ENCODE measurements around the gene ABHD8. TPM values are rescaled to one million over a fixed set of nuclear protein-coding genes. Genes with fewer than 3 reads are reported as not detected.

Gene ABHD8
- total RNA-seq = 1 to 10 TPM; 6.5 to 6.8 TPM

GRCh38 chr19:17303167-17303939 is at the start of gene ABHD8:
ABHD8 (minus strand) TSS chr19:17303425; CDS start chr19:17301616, 1,809 bp downstream.
- H3K9me3 Mint-ChIP-seq = no peaks in the 10 kb centered on the region
- peak within 1 kb of the TSS; percentile 65 for H3K4me3 Mint-ChIP-seq
- H3K36me3 Mint-ChIP-seq = no peaks in the 10 kb centered on the region
- H3K27me3 Mint-ChIP-seq = no peaks in the 10 kb centered on the region
- ATAC-seq (peak; percentile 84 to 88), DNase-seq (ENCODE audit: low spot score) (peak; percentile 97)
- peak within 1 kb of the TSS; percentile 48 to 82 for H3K27ac Mint-ChIP-seq
- H3K4me1 Mint-ChIP-seq (ENCODE audit: low read depth in 2 of 2) = peaks cover 22 to 26% of the 10 kb centered on the region in 2 donors

GRCh38 chr19:17352608-17353280 is 49.5 kb upstream of the ABHD8 start:
- no peaks in the 10 kb centered on the region for H3K36me3 Mint-ChIP-seq

DNA sequence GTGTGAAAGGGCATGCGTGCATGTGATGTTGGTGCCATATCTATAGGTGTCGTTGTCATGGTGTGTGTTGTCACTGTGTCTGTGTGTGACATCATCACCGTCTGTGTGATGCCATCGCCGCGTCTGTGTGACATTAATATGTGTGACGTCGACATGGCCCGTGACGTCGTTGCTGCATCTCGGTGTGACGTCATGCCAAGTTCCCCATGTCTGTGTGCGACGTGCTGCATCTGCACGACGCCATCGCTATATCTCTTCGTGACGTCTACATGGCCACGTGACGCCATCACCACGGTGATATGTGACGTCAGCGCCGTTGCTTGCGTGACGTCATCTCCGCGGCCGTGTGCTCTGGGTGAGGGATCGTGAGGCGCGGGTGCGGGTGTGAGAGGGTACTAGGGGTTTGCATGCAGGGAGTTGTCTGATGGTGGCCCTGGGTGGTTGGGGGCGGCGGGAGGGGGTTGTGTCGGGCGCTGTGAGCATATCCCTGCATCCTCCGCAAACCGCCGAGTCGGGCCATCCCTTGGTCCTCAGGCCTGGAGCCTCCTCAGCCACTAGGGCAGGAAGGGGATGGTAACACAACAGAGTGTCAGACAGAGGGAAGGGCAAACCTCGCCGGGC is 48.7 kb upstream of the ABHD8 start:
- Mint-ChIP-seq H3K27me3 (peaks cover 8% of the 10 kb centered on the region in 2 donors), H3K4me1 (ENCODE audit: low read depth in 2 of 2) (peaks cover 0 to 4% of the 10 kb centered on the region in 2 donors), H3K9me3 (no peaks in the 10 kb centered on the region), H3K27ac (no peak overlapping the region), H3K36me3 (no peaks in the 10 kb centered on the region), H3K4me3 (no peak overlapping the region)
- ATAC-seq (no peak), DNase-seq (ENCODE audit: low spot score) (no peak)

More at GRCh38 chr19:17352608-17353280, 49.5 kb upstream of the ABHD8 start:
- H3K4me1 Mint-ChIP-seq (ENCODE audit: low read depth in 2 of 2) = peaks cover 0 to 4% of the 10 kb centered on the region in 2 donors
- no peak overlapping the region for H3K27ac Mint-ChIP-seq
- DNase-seq (ENCODE audit: low spot score) (no peak), ATAC-seq (peak; percentile 24 to 34)
- no peak overlapping the region for H3K4me3 Mint-ChIP-seq
- H3K9me3 Mint-ChIP-seq = no peaks in the 10 kb centered on the region
- peaks cover 5 to 7% of the 10 kb centered on the region in 2 donors for H3K27me3 Mint-ChIP-seq

GRCh38 chr19:17348700-17349099 is 45.5 kb upstream of the ABHD8 start:
- Mint-ChIP-seq H3K4me1 (ENCODE audit: low read depth in 2 of 2) (peaks cover 0 to 6% of the 10 kb centered on the region in 2 donors), H3K27me3 (peaks cover 8% of the 10 kb centered on the region in 2 donors), H3K27ac (no peak overlapping the region), H3K9me3 (no peaks in the 10 kb centered on the region), H3K4me3 (no peak overlapping the region), H3K36me3 (no peaks in the 10 kb centered on the region)
- no peak for DNase-seq (ENCODE audit: low spot score)
- no peak for ATAC-seq

DNA sequence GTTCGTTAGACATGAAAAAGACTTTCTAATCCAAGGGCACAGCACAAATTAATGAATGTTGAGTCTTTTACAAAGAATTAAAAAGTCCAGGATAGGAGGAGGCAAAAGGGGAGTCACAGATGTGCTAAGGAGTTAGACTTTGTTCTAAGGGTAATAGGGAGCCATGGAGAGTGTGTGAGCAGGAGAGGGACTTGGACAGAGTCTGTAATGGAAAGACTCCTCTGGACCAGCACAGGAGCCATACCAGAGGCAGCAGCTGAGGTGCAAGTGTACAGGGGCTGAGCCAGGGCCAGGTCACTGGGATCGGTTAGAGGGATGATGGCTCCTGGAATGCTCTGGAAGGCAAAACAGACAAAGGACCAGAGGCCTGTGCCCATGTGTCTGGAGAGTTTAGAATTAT is 44.7 kb upstream of the ABHD8 start:
- Mint-ChIP-seq H3K27me3 (peaks cover 8% of the 10 kb centered on the region in 2 donors), H3K4me3 (no peak overlapping the region), H3K27ac (no peak overlapping the region), H3K9me3 (no peaks in the 10 kb centered on the region), H3K36me3 (no peaks in the 10 kb centered on the region), H3K4me1 (ENCODE audit: low read depth in 2 of 2) (peaks cover 0 to 6% of the 10 kb centered on the region in 2 donors)
- no peak for ATAC-seq
- no peak for DNase-seq (ENCODE audit: low spot score)

DNA sequence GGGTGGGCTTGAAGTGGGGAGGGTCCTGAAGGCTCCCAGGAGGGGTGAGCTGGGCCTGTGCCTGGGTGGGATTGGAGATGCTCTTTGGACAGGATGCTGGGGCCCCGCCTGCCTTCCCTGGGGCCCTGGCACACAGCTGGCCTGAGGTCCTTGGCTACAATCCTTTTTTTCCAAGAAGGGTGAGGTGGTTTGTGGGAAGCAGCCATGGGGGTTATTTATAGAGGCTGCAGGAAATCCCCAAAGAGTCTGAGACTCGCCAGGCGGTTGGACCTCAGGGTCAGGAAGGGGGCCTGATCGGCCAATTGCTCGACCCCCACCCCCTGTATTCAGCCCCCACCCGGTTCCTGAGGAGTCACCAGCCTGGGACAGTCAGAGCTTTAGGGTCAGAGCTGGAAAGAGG is 44.1 kb upstream of the ABHD8 start:
- Mint-ChIP-seq H3K36me3 (no peaks in the 10 kb centered on the region), H3K4me3 (no peak overlapping the region), H3K4me1 (ENCODE audit: low read depth in 2 of 2) (peaks cover 0 to 6% of the 10 kb centered on the region in 2 donors), H3K27me3 (peaks cover 8% of the 10 kb centered on the region in 2 donors), H3K9me3 (no peaks in the 10 kb centered on the region), H3K27ac (no peak overlapping the region)
- DNase-seq (ENCODE audit: low spot score) (no peak), ATAC-seq (no peak)

DNA sequence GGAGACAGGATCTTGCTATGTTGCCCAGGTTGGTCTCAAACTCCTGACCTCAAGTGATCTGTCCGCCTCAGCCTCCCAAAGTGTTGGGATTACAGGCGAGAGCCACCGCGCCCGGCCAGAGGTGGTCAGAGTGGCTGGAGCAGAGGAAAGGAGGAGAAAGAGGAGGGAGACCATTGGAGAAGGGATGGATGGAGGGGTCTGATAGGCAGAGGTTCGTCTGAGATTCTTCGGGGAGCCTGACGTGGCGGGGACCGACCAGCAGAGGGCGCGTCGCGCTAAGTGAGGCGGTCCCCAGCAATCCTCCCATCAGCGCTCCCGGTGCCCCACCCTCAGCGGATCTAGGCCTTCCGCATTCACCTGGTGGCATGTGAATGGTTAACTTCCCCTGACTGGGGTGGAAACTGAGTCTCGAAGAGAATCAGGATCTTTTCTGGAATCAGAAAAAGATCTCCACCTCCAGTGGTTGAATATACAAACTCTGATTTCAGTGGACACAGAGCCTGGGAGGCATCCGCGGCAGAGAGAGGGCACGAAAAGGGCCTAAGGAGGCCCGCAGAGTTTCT is 43.0 kb upstream of the ABHD8 start:
- no peak overlapping the region for H3K4me3 Mint-ChIP-seq
- peaks cover 0 to 2% of the 10 kb centered on the region in 2 donors for H3K4me1 Mint-ChIP-seq (ENCODE audit: low read depth in 2 of 2)
- DNase-seq (ENCODE audit: low spot score) (no peak), ATAC-seq (peak; percentile 86 to 92)
- H3K36me3 Mint-ChIP-seq = no peaks in the 10 kb centered on the region
- no peaks in the 10 kb centered on the region for H3K9me3 Mint-ChIP-seq
- peaks cover 6 to 8% of the 10 kb centered on the region in 2 donors for H3K27me3 Mint-ChIP-seq
- H3K27ac Mint-ChIP-seq = no peak overlapping the region

DNA sequence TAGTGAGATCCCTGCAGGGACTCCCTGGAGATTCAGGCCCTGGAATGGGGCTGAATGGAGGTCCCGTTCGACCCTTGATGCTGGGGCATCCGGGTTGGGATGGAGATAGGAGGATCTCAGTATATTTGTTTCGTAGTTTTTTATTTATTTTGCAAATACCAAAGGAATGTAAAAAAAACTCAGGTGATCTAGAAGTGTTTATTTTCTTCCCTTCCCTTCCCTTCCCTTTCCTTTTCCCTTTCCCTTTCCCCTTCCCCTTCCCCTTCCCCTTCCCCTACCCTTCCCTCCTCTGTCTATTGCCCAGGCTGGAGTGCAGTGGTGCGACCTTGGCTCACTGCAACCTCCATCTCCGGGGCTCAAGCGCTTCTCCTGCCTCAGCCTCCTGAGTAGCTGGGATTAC is 38.6 kb upstream of the ABHD8 start:
- no peak for DNase-seq (ENCODE audit: low spot score)
- H3K9me3 Mint-ChIP-seq = no peaks in the 10 kb centered on the region
- no peaks in the 10 kb centered on the region for H3K36me3 Mint-ChIP-seq
- no peak overlapping the region for H3K4me3 Mint-ChIP-seq
- no peak for ATAC-seq
- H3K27ac Mint-ChIP-seq = no peak overlapping the region
- peaks cover 6 to 13% of the 10 kb centered on the region in 2 donors for H3K4me1 Mint-ChIP-seq (ENCODE audit: low read depth in 2 of 2)
- H3K27me3 Mint-ChIP-seq = no peaks in the 10 kb centered on the region

DNA sequence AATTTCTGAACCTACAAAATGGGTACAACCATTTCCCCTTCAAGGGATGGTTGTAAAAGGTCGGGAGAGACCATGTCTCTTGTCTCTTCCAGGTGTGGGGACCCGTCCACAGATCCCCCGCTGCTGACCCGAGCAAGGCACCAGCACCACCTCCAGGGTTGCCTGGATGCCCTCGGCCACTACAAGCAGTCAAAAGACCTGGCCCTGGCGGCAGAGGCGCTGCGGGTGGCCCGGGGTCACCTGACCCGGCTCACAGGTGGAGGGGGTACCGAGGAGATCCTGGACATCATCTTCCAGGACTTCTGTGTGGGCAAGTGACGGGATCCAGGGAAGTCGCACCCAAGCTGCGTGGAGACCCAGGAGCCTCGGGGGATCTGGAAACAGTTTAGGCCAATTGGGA is 38.2 kb upstream of the ABHD8 start:
- no peak overlapping the region for H3K4me3 Mint-ChIP-seq

GRCh38 chr19:17340871-17341357 is 37.7 kb upstream of the ABHD8 start:
- no peak overlapping the region for H3K27ac Mint-ChIP-seq
- H3K27me3 Mint-ChIP-seq = no peaks in the 10 kb centered on the region
- H3K36me3 Mint-ChIP-seq = no peaks in the 10 kb centered on the region
- H3K4me3 Mint-ChIP-seq = no peak overlapping the region
- peaks cover 14 to 15% of the 10 kb centered on the region in 2 donors for H3K4me1 Mint-ChIP-seq (ENCODE audit: low read depth in 2 of 2)
- H3K9me3 Mint-ChIP-seq = no peaks in the 10 kb centered on the region
- ATAC-seq (no peak), DNase-seq (ENCODE audit: low spot score) (no peak)

More for the DNA sequence above, 38.2 kb upstream of the ABHD8 start:
- DNase-seq (ENCODE audit: low spot score) (no peak), ATAC-seq (no peak)
- no peaks in the 10 kb centered on the region for H3K36me3 Mint-ChIP-seq
- H3K9me3 Mint-ChIP-seq = no peaks in the 10 kb centered on the region
- peaks cover 11 to 17% of the 10 kb centered on the region in 2 donors for H3K4me1 Mint-ChIP-seq (ENCODE audit: low read depth in 2 of 2)
- H3K27me3 Mint-ChIP-seq = no peaks in the 10 kb centered on the region
- H3K27ac Mint-ChIP-seq = no peak overlapping the region

- H3K9me3 Mint-ChIP-seq = no peaks in the 10 kb centered on the region
- H3K27me3 Mint-ChIP-seq = no peaks in the 10 kb centered on the region
- H3K4me1 Mint-ChIP-seq (ENCODE audit: low read depth in 2 of 2) = peaks cover 14 to 15% of the 10 kb centered on the region in 2 donors
- H3K36me3 Mint-ChIP-seq = no peaks in the 10 kb centered on the region
- H3K27ac Mint-ChIP-seq = no peak overlapping the region
- ATAC-seq = no peak
- DNase-seq (ENCODE audit: low spot score) = no peak
- H3K4me3 Mint-ChIP-seq = no peak overlapping the region
These were observed 37.2 kb upstream of the ABHD8 start for GRCh38 chr19:17340302-17340870.

DNA sequence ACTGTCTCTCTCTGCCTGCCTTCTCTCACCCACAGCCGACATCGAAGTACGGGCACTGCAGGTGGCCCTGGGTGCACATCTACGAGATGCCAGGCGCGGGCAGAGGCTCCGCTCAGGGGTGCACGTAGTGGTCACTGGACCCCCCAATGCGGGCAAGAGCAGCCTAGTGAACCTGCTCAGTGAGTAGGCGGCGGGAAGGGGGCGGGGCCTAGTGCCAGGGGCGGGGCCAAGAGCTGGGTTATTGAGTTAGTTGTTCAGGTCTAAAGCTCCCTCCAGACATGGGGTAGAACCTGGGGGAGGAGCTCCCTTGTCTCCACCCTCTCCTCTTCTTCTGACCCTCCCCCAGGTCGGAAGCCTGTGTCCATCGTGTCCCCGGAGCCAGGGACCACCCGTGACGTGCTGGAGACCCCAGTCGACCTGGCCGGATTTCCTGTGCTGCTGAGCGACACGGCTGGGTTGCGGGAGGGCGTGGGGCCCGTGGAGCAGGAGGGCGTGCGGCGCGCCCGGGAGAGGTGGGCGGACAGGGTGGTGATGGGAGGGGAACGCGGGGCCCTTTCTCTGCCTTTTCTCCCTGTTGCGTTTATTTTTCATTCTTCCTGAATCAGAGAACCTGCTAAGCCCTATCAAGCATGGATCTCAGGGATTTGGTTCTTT is 36.0 kb upstream of the ABHD8 start:
- no peaks in the 10 kb centered on the region for H3K27me3 Mint-ChIP-seq
- H3K4me3 Mint-ChIP-seq = peak overlapping the region; percentile 60
- no peak overlapping the region for H3K27ac Mint-ChIP-seq
- H3K9me3 Mint-ChIP-seq = no peaks in the 10 kb centered on the region
- DNase-seq (ENCODE audit: low spot score) = no peak
- no peak for ATAC-seq
- H3K36me3 Mint-ChIP-seq = no peaks in the 10 kb centered on the region
- peaks cover 21% of the 10 kb centered on the region in 2 donors for H3K4me1 Mint-ChIP-seq (ENCODE audit: low read depth in 2 of 2)

All from natural killer cell treated with Interleukin-12 subunit alpha and Interleukin-12 subunit beta and Interleukin-15 and Interleukin-18, amount 100 ng/mL, for 72 hours (primary cell).